ENCODE measurements around the gene RAMP1. TPM values are rescaled to one million over a fixed set of nuclear protein-coding genes. Genes with fewer than 3 reads are reported as not detected.

RAMP1 gene
- 10 to 100 TPM in 1 of 2 donors, under 1 TPM in 1; 0.33 to 11.0 TPM for total RNA-seq

GRCh38 chr2:237859533-237860272 lies at the start of gene RAMP1:
TSS of gene RAMP1 (plus strand) at chr2:237859623. CDS start at chr2:237859676, 53 bp downstream.

Small RNA genes within 50 kb of the gene (small RNA-seq; reads per million reads assigned to genes)
- gene RF00157 = 0 reads per million in 2 donors

Other genes starting within 250 kb of the RAMP1 start
- 10 to 100 TPM; 38.2 to 61.3 TPM for gene LRRFIP1, start 232.0 kb upstream of the RAMP1 start, total RNA-seq
- gene RBM44, start 60.8 kb upstream of the RAMP1 start, total RNA-seq = under 1 TPM in 1 of 2 donors, not detected in 1; 0.34 TPM
- gene UBE2F, start 107.4 kb downstream of the RAMP1 start, total RNA-seq = 10 to 100 TPM; 55.9 to 58.2 TPM
- gene SCLY, start 201.4 kb downstream of the RAMP1 start, total RNA-seq = 10 to 100 TPM; 13.4 to 37.6 TPM
- gene ESPNL, start 240.7 kb downstream of the RAMP1 start, total RNA-seq = under 1 TPM in 1 of 2 donors, not detected in 1; under 0.01 TPM

Data from melanocyte of skin (primary cell).